Epithelial cell of esophagus (primary cell): ENCODE data around the gene CACNA2D1.

ENCODE experiments used
- DNase-seq: peaks from one replicate; pipeline ENCODE4 v3.0.0; 2010; ENCODE audit warnings: low read depth
- H3K4me3 ChIP-seq: 2 replicates; pipeline ENCODE4 v1.5.1; 2011; ENCODE audit warnings: mild to moderate bottlenecking, low read length, control low read depth
- CTCF ChIP-seq: IDR thresholded peaks from 2 replicates; pipeline ENCODE4 v1.5.1; 2011; ENCODE audit warnings: low read depth, mild to moderate bottlenecking, low read length, control low read depth, inconsistent platforms; ENCODE audit not compliant: insufficient read depth; ENCODE audit errors: missing control alignments

CACNA2D1 gene

GRCh38 chr7:82164410-82164809 lies 279.2 kb downstream of the CACNA2D1 start:
- no peak for TF ChIP-seq CTCF
- no peak overlapping the region for H3K4me3 ChIP-seq

GRCh38 chr7:82163586-82163985 lies 280.0 kb downstream of the CACNA2D1 start:
- no peak for TF ChIP-seq CTCF
- no peak for DNase-seq
- no peak overlapping the region for H3K4me3 ChIP-seq

More at GRCh38 chr7:82164410-82164809, 279.2 kb downstream of the CACNA2D1 start:
- DNase-seq: no peak

DNA sequence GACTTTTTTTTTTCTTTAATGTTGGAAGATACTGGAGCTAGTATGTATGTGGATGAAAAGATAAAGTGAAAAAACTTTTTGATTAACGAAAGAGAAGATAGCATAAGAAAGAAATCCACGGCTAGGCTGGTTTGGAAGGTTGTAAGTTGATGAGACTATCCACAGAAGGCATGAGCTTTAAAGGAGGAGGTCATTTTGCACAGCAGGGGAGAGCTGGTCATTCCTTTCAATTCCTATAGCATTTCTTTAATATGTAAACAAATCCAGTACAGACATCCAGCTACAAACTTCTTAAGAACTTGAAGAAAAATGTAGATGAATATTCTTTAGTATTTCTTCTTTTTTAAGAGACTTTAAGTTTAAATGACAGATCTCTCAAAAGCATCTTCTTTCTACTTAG lies 281.3 kb downstream of the CACNA2D1 start:
- no peak overlapping the region for H3K4me3 ChIP-seq
- DNase-seq: no peak
- no peak for TF ChIP-seq CTCF

DNA sequence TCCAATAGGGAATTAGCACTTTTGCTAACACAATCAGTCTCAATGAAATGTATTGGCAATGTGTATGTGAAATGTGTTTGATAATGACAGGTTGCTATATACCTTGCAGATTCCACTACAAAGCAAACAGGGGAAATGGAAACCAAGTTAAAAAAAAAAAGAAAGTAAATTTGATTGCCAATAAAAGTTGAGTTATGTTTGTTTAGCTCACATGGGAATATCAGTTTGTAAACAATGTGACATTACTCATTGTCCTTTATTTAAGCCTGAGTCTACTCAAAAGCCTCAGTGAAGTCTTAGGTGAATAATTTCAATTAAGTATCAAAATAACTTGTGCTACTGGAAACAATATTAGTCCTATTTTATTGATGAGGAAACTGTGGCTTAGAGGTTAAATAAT lies 285.2 kb downstream of the CACNA2D1 start:
- no peak for DNase-seq
- H3K4me3 ChIP-seq: no peak overlapping the region
- no peak for TF ChIP-seq CTCF

- no peak for TF ChIP-seq CTCF
- H3K4me3 ChIP-seq: no peak overlapping the region
- no peak for DNase-seq
These were observed 286.7 kb downstream of the CACNA2D1 start for GRCh38 chr7:82156893-82157292.

- H3K4me3 ChIP-seq: no peak overlapping the region
- no peak for TF ChIP-seq CTCF
- no peak for DNase-seq
These were observed 287.4 kb downstream of the CACNA2D1 start for GRCh38 chr7:82156168-82156567.

GRCh38 chr7:82154728-82155127 lies 288.8 kb downstream of the CACNA2D1 start:
- no peak for DNase-seq
- no peak for TF ChIP-seq CTCF
- no peak overlapping the region for H3K4me3 ChIP-seq
